ENCODE data around the gene CMSS1.

DNA sequence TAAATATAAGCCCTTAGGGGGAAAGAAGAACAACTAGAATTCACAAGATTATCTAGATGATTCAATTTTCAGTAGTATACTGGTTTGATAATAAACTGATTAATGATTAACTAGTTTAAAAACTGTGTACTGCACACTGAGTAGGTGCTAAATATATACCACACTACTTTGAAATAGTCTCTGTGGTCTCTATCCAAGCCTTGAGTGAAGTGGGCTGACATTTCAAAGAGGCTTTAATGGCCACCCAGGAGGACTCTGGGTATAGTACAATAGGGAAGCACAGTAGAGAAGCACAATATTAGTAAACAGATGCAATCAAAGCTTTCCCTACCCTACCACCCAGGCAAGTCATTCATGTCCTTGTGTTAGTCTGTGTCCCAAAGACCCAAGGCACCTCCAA is 249.9 kb downstream of the CMSS1 start:
- TF ChIP-seq, protein P1, sequence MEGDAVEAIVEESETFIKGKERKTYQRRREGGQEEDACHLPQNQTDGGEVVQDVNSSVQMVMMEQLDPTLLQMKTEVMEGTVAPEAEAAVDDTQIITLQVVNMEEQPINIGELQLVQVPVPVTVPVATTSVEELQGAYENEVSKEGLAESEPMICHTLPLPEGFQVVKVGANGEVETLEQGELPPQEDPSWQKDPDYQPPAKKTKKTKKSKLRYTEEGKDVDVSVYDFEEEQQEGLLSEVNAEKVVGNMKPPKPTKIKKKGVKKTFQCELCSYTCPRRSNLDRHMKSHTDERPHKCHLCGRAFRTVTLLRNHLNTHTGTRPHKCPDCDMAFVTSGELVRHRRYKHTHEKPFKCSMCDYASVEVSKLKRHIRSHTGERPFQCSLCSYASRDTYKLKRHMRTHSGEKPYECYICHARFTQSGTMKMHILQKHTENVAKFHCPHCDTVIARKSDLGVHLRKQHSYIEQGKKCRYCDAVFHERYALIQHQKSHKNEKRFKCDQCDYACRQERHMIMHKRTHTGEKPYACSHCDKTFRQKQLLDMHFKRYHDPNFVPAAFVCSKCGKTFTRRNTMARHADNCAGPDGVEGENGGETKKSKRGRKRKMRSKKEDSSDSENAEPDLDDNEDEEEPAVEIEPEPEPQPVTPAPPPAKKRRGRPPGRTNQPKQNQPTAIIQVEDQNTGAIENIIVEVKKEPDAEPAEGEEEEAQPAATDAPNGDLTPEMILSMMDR (IDR thresholded peaks at IDR 0.05), result no peak
- TF ChIP-seq EZH2 (IDR thresholded peaks at IDR 0.05), result no peak

All from neural progenitor cell (in vitro differentiated cells).